Measurements from ENCODE around the gene NMRK2.

GRCh38 chr19:3990815-3991117 is 57.9 kb downstream of the NMRK2 start:
- TF ChIP-seq, protein P1, sequence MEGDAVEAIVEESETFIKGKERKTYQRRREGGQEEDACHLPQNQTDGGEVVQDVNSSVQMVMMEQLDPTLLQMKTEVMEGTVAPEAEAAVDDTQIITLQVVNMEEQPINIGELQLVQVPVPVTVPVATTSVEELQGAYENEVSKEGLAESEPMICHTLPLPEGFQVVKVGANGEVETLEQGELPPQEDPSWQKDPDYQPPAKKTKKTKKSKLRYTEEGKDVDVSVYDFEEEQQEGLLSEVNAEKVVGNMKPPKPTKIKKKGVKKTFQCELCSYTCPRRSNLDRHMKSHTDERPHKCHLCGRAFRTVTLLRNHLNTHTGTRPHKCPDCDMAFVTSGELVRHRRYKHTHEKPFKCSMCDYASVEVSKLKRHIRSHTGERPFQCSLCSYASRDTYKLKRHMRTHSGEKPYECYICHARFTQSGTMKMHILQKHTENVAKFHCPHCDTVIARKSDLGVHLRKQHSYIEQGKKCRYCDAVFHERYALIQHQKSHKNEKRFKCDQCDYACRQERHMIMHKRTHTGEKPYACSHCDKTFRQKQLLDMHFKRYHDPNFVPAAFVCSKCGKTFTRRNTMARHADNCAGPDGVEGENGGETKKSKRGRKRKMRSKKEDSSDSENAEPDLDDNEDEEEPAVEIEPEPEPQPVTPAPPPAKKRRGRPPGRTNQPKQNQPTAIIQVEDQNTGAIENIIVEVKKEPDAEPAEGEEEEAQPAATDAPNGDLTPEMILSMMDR (IDR thresholded peaks at IDR 0.05; ENCODE audit: insufficient read depth, low read depth, low read length), result no peak
- no peak for TF ChIP-seq EZH2 (IDR thresholded peaks at IDR 0.05; ENCODE audit: insufficient read depth, low read length)

All from astrocyte (in vitro differentiated cells and primary cell).